SK-N-MC (cell line): Measurements from ENCODE around the gene UMAD1.

Experiments
- EZH2 ChIP-seq: fragments of 200-600 bp; sonication (generic); IDR thresholded peaks from one replicate; pipeline ENCODE4 v1.6.1; 2017; ENCODE audit warnings: antibody characterized with exemption
- POLR2AphosphoS5 ChIP-seq: IDR thresholded peaks from 2 replicates; pipeline ENCODE4 v1.6.1; 2012; ENCODE audit warnings: mild to moderate bottlenecking, low read depth, low read length, borderline replicate concordance

DNA sequence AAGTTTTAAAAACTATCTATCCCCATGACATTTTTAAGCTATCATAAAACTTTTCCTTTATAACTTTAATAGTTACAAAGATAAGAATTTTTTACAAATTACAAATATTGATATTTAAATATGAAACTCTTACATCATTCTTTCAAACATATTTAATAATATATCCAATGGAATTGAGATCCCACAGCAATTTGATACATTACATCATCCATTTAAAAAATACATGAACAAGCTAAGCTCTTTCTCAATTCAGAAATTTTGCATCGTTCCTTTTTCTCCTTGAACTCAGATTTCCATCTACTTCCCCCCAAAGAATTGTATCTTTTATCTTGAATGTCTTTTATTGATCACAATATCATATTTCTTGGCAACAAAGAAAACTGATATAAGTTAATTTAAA, 209.6 kb downstream of the UMAD1 start:
- TF ChIP-seq EZH2 (no peak), POLR2AphosphoS5 (no peak)
